ENCODE results near the gene PLA2G4E.

Gene PLA2G4E

GRCh38 chr15:42018306-42019224 is 2.3 kb downstream of the PLA2G4E start:
- DNase-seq = no peak

- no peak for DNase-seq
Observed at GRCh38 chr15:42016971-42017370, 3.9 kb downstream of the PLA2G4E start.

- DNase-seq = no peak
Observed at GRCh38 chr15:42014406-42014805, 6.4 kb downstream of the PLA2G4E start.

- DNase-seq = no peak
Observed at GRCh38 chr15:42012928-42013482, 7.8 kb downstream of the PLA2G4E start.

GRCh38 chr15:42012241-42012640 is 8.6 kb downstream of the PLA2G4E start:
- DNase-seq = no peak

GRCh38 chr15:42011074-42011473 is 9.8 kb downstream of the PLA2G4E start:
- DNase-seq = no peak

- DNase-seq = no peak
Observed at GRCh38 chr15:42010434-42010833, 10.4 kb downstream of the PLA2G4E start.

- DNase-seq = no peak
Observed at GRCh38 chr15:42009474-42009873, 11.4 kb downstream of the PLA2G4E start.

GRCh38 chr15:42009022-42009421 is 11.8 kb downstream of the PLA2G4E start:
- DNase-seq = no peak

- no peak for DNase-seq
Observed at GRCh38 chr15:42007386-42007785, 13.5 kb downstream of the PLA2G4E start.

- DNase-seq = no peak
Observed at GRCh38 chr15:42002333-42002732, 18.5 kb downstream of the PLA2G4E start.

GRCh38 chr15:42001236-42001635 is 19.6 kb downstream of the PLA2G4E start:
- DNase-seq = no peak

GRCh38 chr15:41999290-42000285 is 21.3 kb downstream of the PLA2G4E start:
- DNase-seq = no peak

GRCh38 chr15:41997845-41998244 is 23.0 kb downstream of the PLA2G4E start:
- DNase-seq = no peak

- no peak for DNase-seq
Observed at GRCh38 chr15:41996921-41997592, 23.8 kb downstream of the PLA2G4E start.

- no peak for DNase-seq
Observed at GRCh38 chr15:41996376-41996775, 24.5 kb downstream of the PLA2G4E start.

GRCh38 chr15:41995476-41995855 is 25.4 kb downstream of the PLA2G4E start:
- no peak for DNase-seq

- no peak for DNase-seq
Observed at GRCh38 chr15:41994772-41995475, 25.9 kb downstream of the PLA2G4E start.

- no peak for DNase-seq
Observed at GRCh38 chr15:41994171-41994650, 26.6 kb downstream of the PLA2G4E start.

GRCh38 chr15:41993472-41994170 is 27.2 kb downstream of the PLA2G4E start:
- DNase-seq = no peak

- no peak for DNase-seq
Observed at GRCh38 chr15:41992803-41993190, 28.0 kb downstream of the PLA2G4E start.
